ENCODE data around the gene SOCS2.
"Not testable (repeated sequence)": the region's sequence is repeated elsewhere in the genome, so short reads cannot be mapped to it uniquely, and the experiment has no call there.

Gene SOCS2

DNA sequence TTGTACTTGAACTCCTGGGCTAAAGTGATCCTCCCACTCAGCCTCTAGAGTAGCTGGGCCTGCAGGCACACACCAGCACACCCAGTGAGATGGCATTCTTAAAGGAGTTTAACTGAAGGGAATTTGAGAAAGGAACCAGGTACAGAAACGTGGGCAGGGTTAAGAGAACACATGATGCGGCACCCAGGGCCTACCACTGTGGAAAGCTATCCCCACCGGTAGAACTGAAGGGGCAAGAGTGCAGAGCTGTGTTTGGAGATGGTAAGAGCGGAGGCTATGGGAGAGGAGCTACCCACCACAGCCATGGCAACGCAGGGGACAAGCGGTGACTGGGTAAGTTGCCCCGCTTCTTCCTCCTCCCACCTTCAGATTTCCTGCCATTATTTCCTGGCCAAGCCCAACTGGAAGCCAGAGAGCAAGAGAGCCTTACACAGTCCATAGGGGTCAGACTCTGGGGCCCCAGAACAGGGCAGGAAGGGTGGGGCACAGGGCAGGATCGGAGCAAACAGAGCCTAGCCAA lies 46.5 kb downstream of the SOCS2 start:
- DNase-seq (ENCODE audit: insufficient read length, low spot score) (no peak), FAIRE-seq (no peak)
- TF ChIP-seq PAX5 (IDR thresholded peaks at IDR 0.05; ENCODE audit: insufficient read depth, low read length, severe bottlenecking) = no peak
- no peak for TF ChIP-seq TAF1 (IDR thresholded peaks at IDR 0.05; ENCODE audit: low read depth, low read length)

DNA sequence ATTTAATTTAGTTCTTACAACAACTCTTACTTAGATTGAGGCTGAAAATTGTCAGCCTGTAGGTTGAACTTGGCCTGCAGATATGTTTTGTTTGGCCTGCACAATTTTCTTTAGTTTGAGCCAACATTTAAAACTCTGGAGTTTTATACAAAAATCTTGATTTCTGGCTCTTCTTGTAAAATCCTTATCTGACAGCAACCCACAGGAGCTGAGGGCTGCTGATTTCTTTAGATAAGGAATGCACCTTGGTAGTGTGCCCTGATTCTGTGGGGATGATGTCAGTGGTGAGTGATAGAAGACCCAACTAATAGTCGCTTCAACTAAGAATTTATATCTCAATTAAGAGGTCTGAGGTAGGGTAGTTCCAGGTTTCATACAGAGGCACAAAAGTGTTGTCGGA lies 49.5 kb downstream of the SOCS2 start:
- DNase-seq (ENCODE audit: insufficient read length, low spot score) (no peak), FAIRE-seq (no peak)
- TF ChIP-seq POLR2AphosphoS5 (IDR thresholded peaks at IDR 0.05; ENCODE audit: low read depth, low read length) = no peak
- TF ChIP-seq SPI1 (IDR thresholded peaks at IDR 0.05; ENCODE audit: low read depth, low read length) = no peak
- TF ChIP-seq POU2F2 (IDR thresholded peaks at IDR 0.05; ENCODE audit: low read depth, low read length) = no peak
- no peak for TF ChIP-seq POLR2A (IDR thresholded peaks at IDR 0.05; ENCODE audit: low read depth, low read length)
- no peak for TF ChIP-seq PAX5 (IDR thresholded peaks at IDR 0.05; ENCODE audit: insufficient read depth, low read length, severe bottlenecking)
- TF ChIP-seq TAF1 (IDR thresholded peaks at IDR 0.05; ENCODE audit: low read depth, low read length) = no peak

DNA sequence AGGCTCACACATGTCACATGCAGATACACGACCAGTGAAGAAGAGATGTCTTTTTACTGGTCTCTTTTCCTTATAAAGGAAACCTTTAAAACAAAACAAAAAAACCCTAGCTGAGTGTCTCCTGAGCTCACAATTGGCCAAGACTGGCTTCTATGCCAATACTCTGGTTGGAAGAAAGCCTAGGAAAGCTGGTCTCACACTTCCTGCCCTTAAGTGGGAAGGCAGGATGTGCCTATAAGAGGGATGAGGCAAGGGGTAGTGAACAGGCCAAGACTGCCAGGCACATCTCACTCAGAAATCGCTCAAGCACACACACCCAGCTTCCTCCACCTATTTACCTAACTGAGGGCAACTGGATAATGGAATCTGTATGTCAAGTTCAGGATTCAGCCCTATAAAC lies 50.0 kb downstream of the SOCS2 start:
- FAIRE-seq (no peak), DNase-seq (ENCODE audit: insufficient read length, low spot score) (no peak)
- no peak for TF ChIP-seq PAX5 (IDR thresholded peaks at IDR 0.05; ENCODE audit: insufficient read depth, low read length, severe bottlenecking)
- TF ChIP-seq TAF1 (IDR thresholded peaks at IDR 0.05; ENCODE audit: low read depth, low read length) = no peak
- TF ChIP-seq POLR2AphosphoS5 (IDR thresholded peaks at IDR 0.05; ENCODE audit: low read depth, low read length) = no peak

DNA sequence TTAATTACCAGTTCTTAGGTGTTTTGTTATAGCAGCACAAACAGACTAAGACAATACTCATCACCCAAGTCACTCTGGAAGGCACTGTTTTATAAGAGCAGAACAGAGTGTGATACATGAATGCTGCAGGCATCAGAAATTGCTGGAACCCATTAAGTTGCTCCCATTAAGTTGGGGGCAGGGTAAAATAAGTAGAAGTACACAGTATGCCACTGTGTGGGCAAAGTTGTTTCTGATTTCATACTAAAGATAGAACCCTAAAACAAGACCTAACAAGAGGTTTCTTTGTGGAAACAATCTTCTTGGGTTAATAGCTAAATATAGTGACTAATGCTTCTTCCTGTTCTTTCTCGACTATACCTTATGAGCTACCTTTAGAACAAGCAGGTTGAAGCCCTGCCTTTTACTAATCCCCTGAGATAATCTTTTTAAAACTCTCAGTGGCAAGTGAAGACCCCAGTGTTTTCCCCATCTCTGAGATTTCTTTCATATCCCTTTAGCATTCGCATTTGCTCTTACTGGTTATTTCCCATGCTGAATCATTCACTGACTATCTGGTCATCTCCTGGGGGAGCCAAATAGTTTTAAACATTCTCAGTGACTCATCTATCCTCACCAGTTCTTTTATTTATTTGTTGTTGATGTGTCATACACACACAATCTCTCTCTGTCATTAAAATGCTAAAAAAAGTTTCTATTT lies 52.3 kb downstream of the SOCS2 start:
- FAIRE-seq (peak; percentile 57), DNase-seq (ENCODE audit: insufficient read length, low spot score) (no peak)
- TF ChIP-seq SPI1 (IDR thresholded peaks at IDR 0.05; ENCODE audit: low read depth, low read length) (peak; percentile 42; the same call in 1 of the 2 replicates), POU2F2 (IDR thresholded peaks at IDR 0.05; ENCODE audit: low read depth, low read length) (no peak)

DNA sequence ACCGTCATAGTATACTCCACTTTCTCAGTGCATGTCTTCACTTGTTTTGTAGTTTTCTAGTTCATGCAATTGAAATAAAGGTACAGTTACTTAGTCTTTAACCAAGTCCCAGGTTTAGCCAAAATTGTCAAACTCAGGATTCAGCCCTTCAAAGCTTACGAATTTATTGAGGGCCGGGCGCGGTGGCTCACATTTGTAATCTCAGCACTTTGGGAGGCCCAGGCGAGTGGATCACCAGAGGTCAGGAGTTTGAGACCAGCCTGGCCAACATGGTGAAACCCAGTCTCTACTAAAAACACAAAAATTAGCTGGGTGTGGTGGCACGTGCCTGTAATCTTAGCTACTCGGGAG lies 52.8 kb downstream of the SOCS2 start:
- FAIRE-seq; DNase-seq (ENCODE audit: insufficient read length, low spot score): not testable (repeated sequence)

DNA sequence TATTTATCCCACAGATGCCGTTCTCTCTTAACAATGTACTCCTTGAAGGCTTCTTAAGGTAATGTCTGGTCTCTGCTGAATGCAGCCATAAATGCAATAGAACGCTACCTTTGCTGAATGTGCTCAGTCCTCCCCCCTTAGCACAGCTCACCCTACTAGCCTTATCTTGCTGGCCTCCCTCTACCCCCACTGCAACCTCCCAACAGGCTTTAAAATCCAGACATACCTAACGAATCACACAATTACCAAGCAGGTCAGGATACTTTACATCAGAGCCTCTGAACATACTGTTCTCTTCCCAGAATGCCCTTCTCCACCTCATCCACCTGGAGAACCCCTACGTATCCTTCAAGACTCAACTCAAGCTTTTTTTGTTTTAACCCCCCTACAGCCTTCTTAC lies 53.7 kb downstream of the SOCS2 start:
- no peak for DNase-seq (ENCODE audit: insufficient read length, low spot score)
- FAIRE-seq = no peak
- TF ChIP-seq POU2F2 (IDR thresholded peaks at IDR 0.05; ENCODE audit: low read depth, low read length) (no peak), SPI1 (IDR thresholded peaks at IDR 0.05; ENCODE audit: low read depth, low read length) (no peak), PAX5 (IDR thresholded peaks at IDR 0.05; ENCODE audit: insufficient read depth, low read length, severe bottlenecking) (no peak)

Data from GM12891 (cell line).